Astrocyte (in vitro differentiated cells and primary cell): ENCODE measurements around the gene PRKCB. TPM values are rescaled to one million over a fixed set of nuclear protein-coding genes. Genes with fewer than 3 reads are reported as not detected.

Experiments used
- DNase-seq: peaks from one replicate; pipeline ENCODE4 v3.0.0-alpha.2; 2010; ENCODE audit warnings: low read depth
- FAIRE-seq: peaks from 2 replicates; lab custom pipeline; 2011; peaks lifted over from hg19 to GRCh38; lab: Jason Lieb, UNC
- H2AFZ ChIP-seq: 2 replicates; pipeline ENCODE4 v1.6.0; 2012; ENCODE audit warnings: low read depth, low read length, inconsistent platforms
- H3K27ac ChIP-seq: 2 replicates; pipeline ENCODE4 v1.5.1; 2011; ENCODE audit warnings: low read depth, low read length, inconsistent platforms
- H3K27me3 ChIP-seq: 2 replicates; pipeline ENCODE4 v1.6.0; 2011; ENCODE audit warnings: low read length, inconsistent platforms; ENCODE audit not compliant: insufficient read depth
- H3K36me3 ChIP-seq: 2 replicates; pipeline ENCODE4 v1.5.1; 2011; ENCODE audit warnings: low read length, inconsistent platforms; ENCODE audit not compliant: insufficient read depth
- H3K4me1 ChIP-seq: 2 replicates; pipeline ENCODE4 v1.5.1; 2011; ENCODE audit warnings: low read length, inconsistent platforms; ENCODE audit not compliant: insufficient read depth
- H3K4me2 ChIP-seq: 2 replicates; pipeline ENCODE4 v1.6.0; 2012; ENCODE audit warnings: low read length, inconsistent platforms
- H3K4me3 ChIP-seq: 2 replicates; pipeline ENCODE4 v1.5.1; 2011; ENCODE audit warnings: low read depth, mild to moderate bottlenecking, low read length, inconsistent platforms; ENCODE audit not compliant: insufficient read depth
- H3K79me2 ChIP-seq: 2 replicates; pipeline ENCODE4 v1.6.0; 2012; ENCODE audit warnings: mild to moderate bottlenecking, low read length, inconsistent platforms; ENCODE audit not compliant: insufficient read depth
- H3K9ac ChIP-seq: 2 replicates; pipeline ENCODE4 v1.6.0; 2012; ENCODE audit warnings: mild to moderate bottlenecking, low read length, inconsistent platforms
- H3K9me3 ChIP-seq: 2 replicates; pipeline ENCODE4 v1.5.1; 2012; ENCODE audit warnings: low read depth, mild to moderate bottlenecking, low read length, inconsistent platforms; ENCODE audit not compliant: insufficient read depth
- H4K20me1 ChIP-seq: 2 replicates; pipeline ENCODE4 v1.6.0; 2012; ENCODE audit warnings: low read length, inconsistent platforms; ENCODE audit not compliant: insufficient read depth
- H3K27ac Mint-ChIP-seq: one replicate; pipeline ENCODE4 v1.8.0; 2021; ENCODE audit warnings: mild to moderate bottlenecking, mixed read lengths; ENCODE audit not compliant: unreplicated experiment
- H3K27me3 Mint-ChIP-seq: one replicate; pipeline ENCODE4 v1.8.0; 2021; ENCODE audit warnings: low read depth, mixed read lengths; ENCODE audit not compliant: unreplicated experiment
- H3K36me3 Mint-ChIP-seq: one replicate; pipeline ENCODE4 v1.8.0; 2021; ENCODE audit warnings: low read depth, mixed read lengths; ENCODE audit not compliant: unreplicated experiment
- H3K4me1 Mint-ChIP-seq: one replicate; pipeline ENCODE4 v1.8.0; 2021; ENCODE audit warnings: low read depth, mixed read lengths; ENCODE audit not compliant: unreplicated experiment
- H3K4me3 Mint-ChIP-seq: one replicate; pipeline ENCODE4 v1.8.0; 2021; ENCODE audit warnings: mild to moderate bottlenecking, moderate library complexity, mixed read lengths; ENCODE audit not compliant: unreplicated experiment
- H3K9me3 Mint-ChIP-seq: one replicate; pipeline ENCODE4 v1.8.0; 2021; ENCODE audit warnings: mild to moderate bottlenecking, mixed read lengths; ENCODE audit not compliant: unreplicated experiment
- EZH2 ChIP-seq: IDR thresholded peaks from 2 replicates; pipeline ENCODE4 v1.6.1; 2012; ENCODE audit warnings: mild to moderate bottlenecking, low read length, inconsistent platforms; ENCODE audit not compliant: insufficient read depth
- total RNA-seq: library from RNA; stranded (reverse); gene quantifications from 2 replicates; pipeline ENCODE4 v1.2.1, GENCODE V29; 2021
- TF ChIP-seq, protein P1 (sequence below): IDR thresholded peaks from 2 replicates; pipeline ENCODE4 v1.5.1; 2011; ENCODE audit warnings: low read depth, mild to moderate bottlenecking, inconsistent platforms, low read length, moderate library complexity; ENCODE audit not compliant: insufficient read depth

The PRKCB gene
- total RNA-seq, 1 donor from 2014 or later: 2.5 TPM

- Mint-ChIP-seq H3K27me3 (peaks cover 20% of the 10 kb centered on the region), H3K27ac (peak overlapping the region; percentile 16), H3K4me3 (no peak overlapping the region), H3K9me3 (peaks cover 10% of the 10 kb centered on the region), H3K4me1 (peaks cover 8% of the 10 kb centered on the region), H3K36me3 (no peaks in the 10 kb centered on the region)
- Histone ChIP-seq H3K27ac (no peak overlapping the region), H4K20me1 (no peaks in the 10 kb centered on the region), H3K4me2 (no peak overlapping the region), H2AFZ (no peak overlapping the region), H3K4me3 (no peak overlapping the region), H3K27me3 (peaks cover 19% of the 10 kb centered on the region), H3K36me3 (no peaks in the 10 kb centered on the region), H3K9me3 (no peaks in the 10 kb centered on the region), H3K9ac (no peak overlapping the region), H3K79me2 (no peaks in the 10 kb centered on the region), H3K4me1 (no peaks in the 10 kb centered on the region)
- FAIRE-seq (no peak), DNase-seq (no peak)
- TF ChIP-seq, protein P1, sequence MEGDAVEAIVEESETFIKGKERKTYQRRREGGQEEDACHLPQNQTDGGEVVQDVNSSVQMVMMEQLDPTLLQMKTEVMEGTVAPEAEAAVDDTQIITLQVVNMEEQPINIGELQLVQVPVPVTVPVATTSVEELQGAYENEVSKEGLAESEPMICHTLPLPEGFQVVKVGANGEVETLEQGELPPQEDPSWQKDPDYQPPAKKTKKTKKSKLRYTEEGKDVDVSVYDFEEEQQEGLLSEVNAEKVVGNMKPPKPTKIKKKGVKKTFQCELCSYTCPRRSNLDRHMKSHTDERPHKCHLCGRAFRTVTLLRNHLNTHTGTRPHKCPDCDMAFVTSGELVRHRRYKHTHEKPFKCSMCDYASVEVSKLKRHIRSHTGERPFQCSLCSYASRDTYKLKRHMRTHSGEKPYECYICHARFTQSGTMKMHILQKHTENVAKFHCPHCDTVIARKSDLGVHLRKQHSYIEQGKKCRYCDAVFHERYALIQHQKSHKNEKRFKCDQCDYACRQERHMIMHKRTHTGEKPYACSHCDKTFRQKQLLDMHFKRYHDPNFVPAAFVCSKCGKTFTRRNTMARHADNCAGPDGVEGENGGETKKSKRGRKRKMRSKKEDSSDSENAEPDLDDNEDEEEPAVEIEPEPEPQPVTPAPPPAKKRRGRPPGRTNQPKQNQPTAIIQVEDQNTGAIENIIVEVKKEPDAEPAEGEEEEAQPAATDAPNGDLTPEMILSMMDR: no peak
- TF ChIP-seq EZH2: no peak
These were observed 2.9 kb upstream of the PRKCB start for GRCh38 chr16:23832882-23833281.

- TF ChIP-seq EZH2: no peak
- TF ChIP-seq, protein P1: no peak
- Histone ChIP-seq H3K4me3 (no peak overlapping the region), H3K27me3 (peaks cover 20% of the 10 kb centered on the region), H3K27ac (no peak overlapping the region), H3K4me2 (no peak overlapping the region), H3K4me1 (no peaks in the 10 kb centered on the region), H3K36me3 (no peaks in the 10 kb centered on the region), H3K9ac (no peak overlapping the region), H4K20me1 (no peaks in the 10 kb centered on the region), H3K79me2 (no peaks in the 10 kb centered on the region), H2AFZ (no peak overlapping the region), H3K9me3 (no peaks in the 10 kb centered on the region)
- no peaks in the 10 kb centered on the region for H3K36me3 Mint-ChIP-seq
- peaks cover 10% of the 10 kb centered on the region for H3K9me3 Mint-ChIP-seq
- H3K4me3 Mint-ChIP-seq: no peak overlapping the region
- H3K27me3 Mint-ChIP-seq: peaks cover 26% of the 10 kb centered on the region
- no peak overlapping the region for H3K27ac Mint-ChIP-seq
- peaks cover 8% of the 10 kb centered on the region for H3K4me1 Mint-ChIP-seq
- FAIRE-seq: no peak
- DNase-seq: no peak
These were observed 2.3 kb upstream of the PRKCB start for GRCh38 chr16:23833504-23833903.

- H2AFZ ChIP-seq: no peak overlapping the region
- no peaks in the 10 kb centered on the region for H3K9me3 ChIP-seq
- Mint-ChIP-seq H3K4me3 (peak overlapping the region; percentile 58), H3K27ac (no peak overlapping the region), H3K9me3 (peaks cover 8% of the 10 kb centered on the region), H3K4me1 (peaks cover 8% of the 10 kb centered on the region), H3K36me3 (no peaks in the 10 kb centered on the region), H3K27me3 (peaks cover 31% of the 10 kb centered on the region)
- FAIRE-seq (no peak), DNase-seq (no peak)
- no peak for TF ChIP-seq EZH2
- TF ChIP-seq, protein P1: no peak
- no peaks in the 10 kb centered on the region for H3K4me1 ChIP-seq
- peaks cover 20% of the 10 kb centered on the region for H3K27me3 ChIP-seq
- H3K4me3 ChIP-seq: no peak overlapping the region
- H3K27ac ChIP-seq: no peak overlapping the region
- no peaks in the 10 kb centered on the region for H3K36me3 ChIP-seq
- H3K79me2 ChIP-seq: no peaks in the 10 kb centered on the region
- H3K9ac ChIP-seq: no peak overlapping the region
- no peak overlapping the region for H3K4me2 ChIP-seq
- H4K20me1 ChIP-seq: no peaks in the 10 kb centered on the region
These were observed 1.7 kb upstream of the PRKCB start for GRCh38 chr16:23833960-23834685.
